HG03135 (cell line): ENCODE measurements around the gene CARD14.

Experiments used
- ATAC-seq: cut with Tn5 transposase; IDR thresholded peaks from one replicate; pipeline ENCODE4 v1.9.1; 2021; ENCODE audit warnings: mild to moderate bottlenecking, moderate library complexity; ENCODE audit not compliant: unreplicated experiment

Gene CARD14

DNA sequence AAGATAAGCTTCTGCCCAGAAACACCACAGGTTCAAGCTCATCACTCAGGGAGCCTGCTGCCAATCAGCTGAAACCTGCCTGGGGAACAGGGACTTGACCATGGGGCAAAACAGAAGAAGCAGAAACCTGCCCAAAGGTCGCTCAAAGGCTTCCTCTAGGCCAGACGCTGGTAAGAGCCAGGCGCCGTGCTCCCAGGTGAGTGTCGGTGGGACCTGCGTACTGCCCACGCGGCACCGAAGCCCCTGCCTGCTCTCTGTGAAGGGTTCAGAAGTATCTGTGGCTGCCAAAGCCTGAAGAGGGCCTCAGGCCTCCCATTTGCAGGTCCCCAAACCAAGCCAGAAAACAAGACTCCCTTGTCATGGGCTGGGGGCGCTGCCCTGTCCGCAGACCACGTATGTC, 39.9 kb downstream of the CARD14 start:
- ATAC-seq = no peak

DNA sequence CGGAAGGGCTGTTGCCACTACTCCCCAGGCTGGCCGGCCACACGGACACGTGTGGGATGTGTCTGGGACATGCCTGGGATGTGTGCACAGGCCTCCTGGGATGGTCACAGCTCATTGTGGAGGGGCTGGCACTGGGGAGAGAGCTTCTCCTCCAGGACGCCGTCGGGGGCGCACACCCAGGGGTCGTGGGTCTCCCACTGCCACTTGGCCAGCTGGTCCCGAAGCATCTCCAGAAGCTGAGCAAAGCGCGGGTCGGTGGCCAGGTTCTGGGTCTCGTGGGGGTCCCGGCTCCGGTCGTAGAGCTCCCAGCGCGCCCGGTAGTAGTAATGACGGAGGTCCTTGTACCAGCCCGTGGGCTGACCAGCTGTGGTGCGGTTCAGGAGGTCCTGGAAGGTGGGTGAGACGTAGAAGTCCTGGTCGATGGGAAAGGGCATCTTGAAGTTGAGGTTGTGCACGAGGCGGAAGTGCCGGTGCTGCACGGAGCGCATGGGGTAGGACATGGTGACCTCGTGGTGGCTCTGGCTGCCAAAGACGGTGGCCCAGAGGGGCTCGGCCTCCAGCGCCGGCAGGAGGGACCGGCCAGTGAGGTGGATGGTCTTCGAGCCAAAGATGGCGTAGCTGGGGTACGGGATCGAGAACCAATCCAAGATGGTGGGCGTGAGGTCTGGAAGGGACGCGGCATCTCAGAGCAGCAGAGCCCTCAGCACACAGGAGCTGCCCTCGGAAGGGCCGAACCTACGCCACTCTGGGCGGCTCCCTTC, 40.7 kb downstream of the CARD14 start:
- ATAC-seq = no peak

DNA sequence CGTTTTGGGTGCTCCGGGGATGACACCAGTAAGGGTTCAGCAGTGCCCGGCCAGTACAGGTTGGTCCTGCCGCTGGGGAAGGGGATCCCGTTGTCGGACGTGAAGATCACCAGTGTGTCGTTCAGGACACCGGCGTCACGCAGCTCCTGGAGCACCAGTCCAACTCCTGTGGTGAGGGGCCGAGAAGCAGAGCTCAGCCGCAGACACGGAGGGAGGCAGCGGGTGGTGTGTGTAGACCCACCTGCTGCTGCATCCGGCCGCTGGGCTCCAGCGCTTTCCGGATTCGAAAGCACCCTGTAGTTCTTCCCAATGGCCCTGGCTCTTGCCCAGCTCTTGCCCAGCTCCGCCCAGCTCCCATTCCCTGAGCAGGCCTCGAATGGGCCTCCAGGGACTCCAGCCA, 42.3 kb downstream of the CARD14 start:
- no peak for ATAC-seq

DNA sequence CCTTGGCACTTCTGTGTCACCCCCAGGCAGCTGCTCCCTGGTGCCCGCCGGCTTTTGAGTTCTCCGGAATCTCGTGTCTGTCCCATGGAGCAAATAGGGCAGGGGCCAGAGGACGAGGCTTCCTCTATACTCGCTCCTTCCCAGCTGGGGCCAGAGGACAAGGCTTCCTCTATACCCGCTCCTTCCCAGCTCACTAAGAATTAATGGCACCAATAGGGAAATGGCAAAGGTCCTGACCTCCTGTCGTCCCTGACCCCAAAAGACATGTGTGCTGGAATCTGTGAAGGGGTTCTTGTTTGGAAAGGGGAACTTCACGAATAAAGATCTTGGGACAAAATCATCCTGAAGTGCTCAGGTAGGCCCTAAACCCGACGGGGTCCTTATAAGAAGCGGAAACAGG, 42.7 kb downstream of the CARD14 start:
- no peak for ATAC-seq

DNA sequence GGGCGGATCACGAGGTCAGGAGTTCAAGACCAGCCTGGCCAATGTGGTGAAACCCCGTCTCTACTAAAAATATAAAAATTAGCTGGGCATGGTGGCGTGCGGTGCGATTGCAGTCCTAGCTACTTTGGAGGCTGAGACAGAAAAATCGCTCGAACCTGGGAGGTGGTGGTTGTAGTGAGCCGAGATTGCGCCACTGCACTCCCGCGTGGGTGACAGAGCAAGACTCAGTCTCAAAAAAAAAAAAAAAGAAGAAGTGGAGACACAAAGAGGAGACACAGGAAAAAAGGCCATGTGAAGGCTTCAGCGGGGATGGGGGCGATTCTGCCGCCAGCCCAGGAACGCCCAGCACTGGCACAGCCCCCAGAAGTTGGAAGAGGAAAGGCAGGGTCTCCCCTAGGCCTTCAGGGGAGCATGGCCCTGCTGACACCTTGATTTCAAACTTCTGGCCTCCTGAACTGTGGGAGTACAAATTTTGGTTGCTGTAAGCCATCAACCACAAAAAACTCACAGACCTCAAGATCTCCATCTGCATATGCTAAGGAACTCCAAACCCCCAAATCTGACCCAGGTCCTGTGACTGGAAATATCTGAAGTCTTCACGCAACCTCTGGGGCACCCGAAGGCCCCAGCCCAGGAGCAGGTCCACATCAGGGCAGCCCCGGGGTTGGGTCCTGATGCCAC, 43.3 kb downstream of the CARD14 start:
- ATAC-seq = no peak

DNA sequence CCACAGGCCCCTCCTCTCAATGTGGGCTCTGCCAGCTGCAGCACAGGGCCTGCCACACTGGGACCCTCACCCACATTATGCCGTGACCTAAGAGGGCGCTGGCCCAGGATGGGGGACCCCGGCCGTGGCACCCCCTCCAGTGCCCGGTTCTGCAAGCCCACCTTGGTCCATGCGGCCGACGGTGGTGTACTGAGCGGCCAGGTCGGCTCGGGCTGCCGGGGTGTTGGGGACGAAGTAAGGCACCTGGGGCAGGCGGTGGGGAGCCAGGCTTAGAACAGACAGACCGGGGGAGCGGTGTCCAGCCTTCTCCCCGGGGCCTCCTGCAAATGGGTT, 43.8 kb downstream of the CARD14 start:
- ATAC-seq = no peak

DNA sequence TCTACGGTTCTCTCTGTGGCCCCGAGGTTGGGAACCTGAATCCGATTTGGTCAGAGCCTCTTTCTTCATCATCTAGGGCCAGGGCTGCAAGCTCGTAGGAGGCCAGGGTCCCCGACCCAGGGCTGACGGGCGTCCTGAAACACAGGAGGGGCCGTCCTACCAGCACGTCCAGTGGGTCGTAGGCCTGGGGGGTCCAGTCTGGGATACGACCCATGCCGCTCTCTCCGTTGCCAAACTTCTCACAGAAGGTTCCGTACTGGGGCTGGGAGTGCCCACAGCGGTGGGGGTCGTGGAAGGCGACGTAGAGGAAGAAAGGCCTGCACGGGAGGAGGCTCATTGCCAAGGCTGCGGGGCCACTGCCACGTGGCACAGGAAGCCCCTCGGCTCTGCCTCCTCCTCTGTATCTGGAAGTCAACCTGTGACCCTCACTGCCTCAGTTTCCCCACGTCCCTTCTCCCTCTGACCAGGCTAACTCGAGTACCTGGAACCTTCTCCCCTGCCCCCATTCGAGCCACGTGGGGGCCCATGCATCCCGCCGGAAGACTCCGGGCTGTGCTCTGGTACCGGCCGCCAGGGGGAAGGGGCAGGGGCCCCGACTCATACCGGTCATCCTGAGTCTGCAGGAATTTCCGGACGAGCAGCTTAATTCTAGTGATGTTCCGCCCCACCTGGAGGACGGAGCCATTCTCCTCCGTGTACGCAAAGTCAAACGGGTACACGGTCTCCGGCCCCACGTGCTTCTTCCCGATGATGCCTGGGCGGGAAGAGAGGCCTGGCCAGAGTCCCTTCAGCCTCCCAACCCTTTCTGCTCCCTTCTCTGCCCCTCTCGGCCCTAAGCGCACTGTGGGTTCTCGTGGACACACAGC, 44.4 kb downstream of the CARD14 start:
- ATAC-seq = no peak

DNA sequence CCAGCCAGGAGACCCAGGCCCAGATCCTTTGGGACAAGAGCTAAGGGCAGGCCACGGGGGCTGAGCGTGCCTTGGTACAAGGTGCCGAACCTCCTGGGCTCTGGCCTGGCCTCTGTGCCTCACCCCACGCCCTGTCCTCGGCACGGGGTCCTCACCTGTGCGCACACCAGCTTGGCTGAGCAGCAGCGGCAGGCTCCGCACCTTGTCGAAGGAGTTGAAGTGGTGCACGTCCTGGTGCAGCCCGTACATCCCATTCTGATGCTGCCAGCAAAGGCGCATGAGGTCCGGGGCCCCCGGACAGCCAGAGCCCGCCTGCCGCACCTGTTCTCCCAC, 45.0 kb downstream of the CARD14 start:
- no peak for ATAC-seq

DNA sequence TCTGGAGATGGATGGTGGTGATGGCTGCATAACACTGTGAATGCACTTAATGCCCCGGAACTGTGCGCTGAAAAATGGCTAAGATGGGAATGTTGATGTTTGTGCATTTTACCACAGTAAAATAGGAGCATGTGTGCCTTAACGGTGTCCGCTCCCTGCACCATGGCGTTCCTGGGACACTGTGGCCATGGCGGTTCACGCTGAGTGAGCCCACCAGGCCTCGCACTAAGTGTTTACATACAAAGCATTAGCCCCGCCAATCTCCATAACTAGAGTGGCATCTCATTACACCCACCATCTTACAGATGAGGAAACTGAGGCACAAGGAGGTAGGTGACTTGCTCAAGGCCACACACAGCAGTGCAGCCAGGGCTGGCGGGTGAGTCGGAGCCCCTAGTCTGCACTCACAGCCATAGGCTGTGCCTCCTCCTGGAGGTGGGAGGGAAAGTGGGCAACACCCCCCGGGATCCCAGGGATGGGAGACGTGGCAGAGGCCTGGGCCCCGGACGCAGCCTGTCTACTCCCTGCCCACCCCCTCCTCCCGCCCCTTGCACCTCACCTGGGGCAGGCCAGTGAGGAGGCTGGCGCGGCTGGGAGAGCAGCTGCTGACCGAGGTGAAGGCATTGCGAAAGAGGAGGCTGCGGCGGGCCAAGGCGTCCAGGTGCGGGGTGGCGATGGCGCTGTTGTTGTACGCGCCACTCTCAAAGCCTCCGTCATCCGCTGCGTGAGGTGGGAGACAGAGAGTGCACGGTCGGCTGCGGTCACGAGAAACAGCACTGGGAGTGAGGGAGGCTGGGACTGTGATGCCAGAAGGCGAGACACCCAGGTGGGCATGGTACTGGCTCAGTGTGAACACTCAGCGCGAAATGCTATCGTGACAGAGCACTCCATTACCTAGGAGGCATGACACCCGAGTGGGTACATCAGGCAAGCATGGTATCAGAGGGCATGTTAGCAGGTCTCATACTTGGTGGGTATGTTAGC, 46.9 kb downstream of the CARD14 start:
- no peak for ATAC-seq

DNA sequence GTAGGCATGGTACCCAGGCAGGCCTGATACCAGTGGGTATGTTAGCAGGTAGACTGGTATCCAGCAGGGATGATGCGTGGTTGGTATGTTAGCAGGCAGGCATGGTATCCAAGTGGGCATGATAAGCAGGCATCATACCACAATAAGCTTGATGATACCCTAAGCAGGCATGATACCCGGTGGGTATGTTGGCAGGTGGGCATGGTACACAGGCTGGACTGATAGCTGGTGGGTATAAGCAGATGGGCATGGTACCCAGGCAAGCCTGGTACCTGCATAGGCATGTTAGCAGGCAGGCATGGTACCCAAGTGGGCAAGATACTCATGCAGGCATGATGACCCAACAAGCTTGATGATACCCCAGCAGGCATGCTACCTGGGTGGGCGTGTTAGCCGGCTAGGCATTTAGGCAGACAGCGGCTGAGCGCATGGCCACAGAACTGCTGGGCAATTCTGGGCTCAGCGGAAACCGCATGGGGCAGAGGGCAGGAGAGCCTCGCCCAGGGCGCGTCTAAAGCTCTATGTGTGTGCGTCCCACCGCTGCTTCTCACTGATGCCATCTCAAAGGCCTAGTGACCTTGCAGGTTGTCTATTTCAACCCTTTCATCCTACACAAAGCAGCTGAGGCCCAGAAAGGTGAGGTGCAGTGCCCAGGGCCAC, 48.0 kb downstream of the CARD14 start:
- ATAC-seq = no peak

DNA sequence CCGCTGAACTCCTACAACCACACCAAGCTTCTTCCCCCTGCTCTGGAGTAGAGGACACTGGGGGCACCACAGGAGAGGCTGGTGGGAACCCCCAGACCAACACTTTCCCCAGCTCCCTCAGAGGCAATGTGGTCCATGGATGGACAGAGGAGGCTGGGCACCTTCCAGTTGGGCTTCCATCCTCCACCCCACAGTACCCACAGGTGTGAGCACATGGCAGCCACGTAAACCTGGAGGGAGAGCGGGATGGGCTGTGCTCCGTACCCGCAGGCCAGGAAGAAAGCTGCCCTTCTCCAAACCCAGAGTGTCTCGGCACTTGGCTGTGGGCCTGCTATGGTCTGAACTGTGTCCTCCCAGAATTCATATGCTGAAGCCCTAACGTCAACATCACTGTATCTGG, 48.6 kb downstream of the CARD14 start:
- no peak for ATAC-seq

DNA sequence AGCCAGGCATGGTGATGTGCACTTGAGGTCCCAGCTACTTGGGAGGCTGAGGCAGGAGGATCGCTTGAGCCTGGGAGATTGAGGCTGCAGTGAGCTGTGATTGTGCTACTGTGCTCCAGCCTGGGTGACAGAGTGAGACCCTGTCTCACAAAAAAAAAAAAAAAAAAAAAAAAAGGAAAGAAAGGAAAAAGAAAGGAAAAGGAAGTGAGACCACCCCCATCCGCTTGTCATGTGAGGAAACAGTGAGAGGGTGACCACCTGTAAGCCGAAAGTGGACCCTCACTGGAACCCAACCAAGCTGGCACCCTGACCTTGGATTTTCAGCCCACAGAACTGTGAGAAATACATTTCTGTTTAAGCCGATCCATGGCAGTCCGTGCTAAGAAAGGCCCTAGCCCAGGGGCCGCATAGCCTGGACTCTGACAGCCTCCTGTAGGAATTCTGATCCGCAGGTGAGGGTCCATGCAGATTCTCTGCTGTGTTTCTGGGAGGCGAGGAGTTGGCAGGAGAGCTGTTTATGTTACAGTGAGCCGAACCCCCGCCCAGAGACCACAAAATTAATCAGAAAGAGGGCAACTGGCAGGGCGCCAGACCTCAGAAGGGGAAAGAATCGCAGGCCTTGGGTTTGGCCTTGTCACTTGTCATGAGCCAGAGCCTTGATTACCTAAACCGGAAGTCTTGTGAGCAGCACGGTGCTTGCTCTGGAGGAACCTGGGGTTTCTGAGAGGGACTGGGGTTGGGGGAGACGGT, 49.4 kb downstream of the CARD14 start:
- ATAC-seq = no peak

DNA sequence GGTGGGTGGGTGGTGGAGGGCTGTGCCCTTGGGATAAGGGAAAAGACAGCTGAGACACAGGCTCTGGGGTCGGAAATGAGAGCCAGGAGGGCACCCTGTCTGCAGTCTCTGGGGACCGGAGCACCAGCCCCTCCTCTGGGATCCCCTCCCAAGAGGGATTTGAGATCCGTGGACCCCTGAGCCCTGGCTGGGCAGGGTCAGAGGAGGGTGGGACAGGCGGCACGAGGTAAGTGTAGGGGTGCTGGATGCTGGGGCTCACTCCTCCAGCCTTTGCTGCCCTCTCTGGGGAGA, 49.9 kb downstream of the CARD14 start:
- ATAC-seq = no peak

DNA sequence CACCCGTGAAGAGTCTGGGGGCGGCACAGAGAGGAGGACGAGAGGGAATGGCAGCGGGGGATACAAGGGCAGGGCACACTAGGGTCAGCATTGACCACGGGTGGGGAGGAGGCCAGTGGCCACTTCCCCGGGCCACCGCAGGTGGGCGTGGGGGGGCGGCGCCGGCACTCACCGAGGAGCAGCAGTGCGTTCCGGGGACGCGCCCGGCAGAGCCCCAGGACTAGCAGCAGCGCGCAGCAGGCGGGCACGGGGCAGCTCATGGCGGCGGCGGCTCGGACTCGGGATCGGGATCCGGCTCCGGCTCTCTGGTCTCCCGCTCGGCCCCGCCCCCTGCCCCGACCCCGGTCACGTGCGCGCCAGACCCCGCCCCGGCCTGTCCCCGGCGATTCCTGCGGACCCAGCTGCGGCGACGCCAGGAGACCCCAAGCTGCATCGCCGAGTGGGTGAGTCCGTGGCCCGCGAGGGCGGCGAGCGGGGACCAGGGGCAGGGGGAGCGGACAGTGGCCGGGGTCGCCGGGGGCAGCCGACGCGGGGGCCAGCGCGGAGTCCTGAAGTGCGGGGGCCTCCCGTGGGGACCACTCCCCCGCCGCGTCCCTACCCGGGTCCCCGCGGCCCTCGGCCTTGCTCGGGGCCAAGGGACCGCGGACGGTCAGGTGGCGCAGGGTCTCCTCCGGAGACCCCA, 50.4 kb downstream of the CARD14 start, which contains the start of the genes SGSH and SLC26A11:
Gene SGSH, minus strand, starts transcription at position 280 of the 682 bp plus-strand sequence. Its CDS starts 20 bp downstream, at position 260.
Gene SLC26A11, plus strand, starts transcription at position 374 of the 682 bp plus-strand sequence. CDS start 1,134 bp downstream, outside the sequence.
- no peak for ATAC-seq

DNA sequence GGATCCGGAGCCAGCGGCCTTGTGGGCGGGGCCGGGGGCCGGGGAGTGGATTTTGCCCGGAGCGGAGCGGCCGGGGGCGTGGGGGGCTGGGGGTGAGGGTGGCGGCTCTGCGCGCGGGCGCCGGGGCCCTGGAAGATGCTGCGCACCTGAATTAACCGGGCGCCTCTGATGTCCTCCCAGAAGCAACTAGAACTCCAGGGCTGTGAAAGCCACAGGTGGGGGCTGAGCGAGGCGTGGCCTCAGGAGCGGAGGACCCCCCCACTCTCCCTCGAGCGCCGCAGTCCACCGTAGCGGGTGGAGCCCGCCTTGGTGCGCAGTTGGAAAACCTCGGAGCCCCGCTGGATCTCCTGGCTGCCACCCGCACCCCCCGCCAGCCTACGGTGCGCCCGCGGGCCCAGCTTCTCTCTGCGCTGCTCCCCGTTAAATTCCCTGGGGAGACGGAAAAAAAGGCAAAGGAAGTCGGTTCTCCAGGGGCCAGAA, 50.9 kb downstream of the CARD14 start:
- no peak for ATAC-seq

DNA sequence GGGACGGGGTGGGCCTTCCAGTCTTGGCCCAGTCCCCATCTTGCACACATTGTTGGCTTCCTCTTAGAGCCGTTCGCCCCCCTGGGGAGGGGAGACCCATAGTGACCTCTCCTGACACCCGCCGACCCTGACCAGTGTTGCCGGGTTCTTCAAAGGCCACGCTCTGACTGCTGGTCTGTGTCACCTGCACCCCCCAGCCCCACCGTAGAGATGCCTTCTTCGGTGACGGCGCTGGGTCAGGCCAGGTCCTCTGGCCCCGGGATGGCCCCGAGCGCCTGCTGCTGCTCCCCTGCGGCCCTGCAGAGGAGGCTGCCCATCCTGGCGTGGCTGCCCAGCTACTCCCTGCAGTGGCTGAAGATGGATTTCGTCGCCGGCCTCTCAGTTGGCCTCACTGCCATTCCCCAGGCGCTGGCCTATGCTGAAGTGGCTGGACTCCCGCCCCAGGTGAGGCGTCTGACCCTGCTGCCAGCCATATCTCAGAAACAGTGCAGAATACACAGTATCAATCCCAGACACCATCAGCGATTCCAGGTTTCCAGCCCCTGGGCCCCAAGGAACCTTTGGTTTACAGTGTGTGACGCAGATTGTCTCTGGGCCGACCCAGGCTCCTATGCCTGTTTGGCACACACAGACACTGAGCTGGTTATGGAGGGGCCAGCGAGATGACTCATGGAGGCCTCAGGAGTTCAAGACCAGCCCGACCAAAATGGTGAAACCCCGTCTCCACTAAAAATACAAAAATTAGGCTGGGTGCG, 51.7 kb downstream of the CARD14 start:
- no peak for ATAC-seq

DNA sequence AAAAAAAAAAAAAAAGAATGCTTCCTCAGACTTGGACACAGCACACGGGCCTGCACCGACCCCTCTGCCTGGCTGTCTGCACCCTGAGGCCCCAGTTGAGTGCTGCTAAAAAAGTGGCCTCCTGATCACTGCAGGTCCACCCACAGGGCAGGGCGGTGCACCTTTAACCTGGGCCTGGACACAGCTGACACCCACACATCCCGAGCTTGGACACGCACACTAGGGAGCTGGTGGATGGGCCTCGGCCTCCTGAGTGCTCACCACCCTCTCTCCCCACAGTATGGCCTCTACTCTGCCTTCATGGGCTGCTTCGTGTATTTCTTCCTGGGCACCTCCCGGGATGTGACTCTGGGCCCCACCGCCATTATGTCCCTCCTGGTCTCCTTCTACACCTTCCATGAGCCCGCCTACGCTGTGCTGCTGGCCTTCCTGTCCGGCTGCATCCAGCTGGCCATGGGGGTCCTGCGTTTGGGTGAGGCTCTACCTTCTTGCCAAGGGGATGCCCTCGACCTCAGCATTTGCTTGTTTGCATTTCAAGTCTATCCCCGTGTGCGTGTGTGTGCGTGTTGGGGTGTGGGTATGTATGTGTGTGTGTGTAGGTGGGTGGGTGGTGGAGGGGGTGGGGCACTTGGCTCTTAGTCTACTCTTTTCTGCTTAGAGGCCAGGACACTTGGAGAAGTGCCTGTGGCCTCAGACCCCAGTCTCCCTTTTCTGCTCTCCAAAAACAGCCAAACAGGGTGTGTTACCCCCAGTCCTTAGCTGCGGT, 52.7 kb downstream of the CARD14 start:
- no peak for ATAC-seq
